NT2/D1 (cell line): Measurements from ENCODE around the gene SH3RF1.

Source experiments
- DNase-seq: peaks from one replicate; pipeline ENCODE4 v3.0.0-alpha.2; 2011; ENCODE audit warnings: low read depth, low spot score
- H3K27me3 ChIP-seq: 2 replicates; pipeline ENCODE4 v1.6.0; 2011; ENCODE audit warnings: mild to moderate bottlenecking; ENCODE audit not compliant: insufficient read length, insufficient read depth
- H3K36me3 ChIP-seq: 2 replicates; pipeline ENCODE4 v1.6.1; 2011; ENCODE audit warnings: mild to moderate bottlenecking, low read length, mixed read lengths; ENCODE audit not compliant: insufficient read depth, insufficient read length
- H3K4me1 ChIP-seq: 2 replicates; pipeline ENCODE4 v1.5.1; 2011; ENCODE audit not compliant: insufficient read depth, insufficient read length
- H3K4me3 ChIP-seq: 2 replicates; pipeline ENCODE4 v1.5.1; 2011; ENCODE audit warnings: low read depth; ENCODE audit not compliant: insufficient read length
- H3K9ac ChIP-seq: 2 replicates; pipeline ENCODE4 v1.6.0; 2011; ENCODE audit warnings: low read depth; ENCODE audit not compliant: insufficient read length
- H3K9me3 ChIP-seq: 2 replicates; pipeline ENCODE4 v1.5.1; 2011; ENCODE audit warnings: mild to moderate bottlenecking, low read length; ENCODE audit not compliant: insufficient read depth
- SUZ12 ChIP-seq: IDR thresholded peaks from 2 replicates; pipeline ENCODE4 v1.6.1; 2011; ENCODE audit not compliant: insufficient read length, insufficient read depth; ENCODE audit errors: extremely low read depth
- YY1 ChIP-seq: IDR thresholded peaks from 2 replicates; pipeline ENCODE4 v1.6.1; 2011; ENCODE audit not compliant: insufficient read length, insufficient read depth
- ZNF274 ChIP-seq: IDR thresholded peaks from 2 replicates; pipeline ENCODE4 v1.6.1; 2011; ENCODE audit warnings: mild to moderate bottlenecking, low read depth, low read length

The SH3RF1 gene

DNA sequence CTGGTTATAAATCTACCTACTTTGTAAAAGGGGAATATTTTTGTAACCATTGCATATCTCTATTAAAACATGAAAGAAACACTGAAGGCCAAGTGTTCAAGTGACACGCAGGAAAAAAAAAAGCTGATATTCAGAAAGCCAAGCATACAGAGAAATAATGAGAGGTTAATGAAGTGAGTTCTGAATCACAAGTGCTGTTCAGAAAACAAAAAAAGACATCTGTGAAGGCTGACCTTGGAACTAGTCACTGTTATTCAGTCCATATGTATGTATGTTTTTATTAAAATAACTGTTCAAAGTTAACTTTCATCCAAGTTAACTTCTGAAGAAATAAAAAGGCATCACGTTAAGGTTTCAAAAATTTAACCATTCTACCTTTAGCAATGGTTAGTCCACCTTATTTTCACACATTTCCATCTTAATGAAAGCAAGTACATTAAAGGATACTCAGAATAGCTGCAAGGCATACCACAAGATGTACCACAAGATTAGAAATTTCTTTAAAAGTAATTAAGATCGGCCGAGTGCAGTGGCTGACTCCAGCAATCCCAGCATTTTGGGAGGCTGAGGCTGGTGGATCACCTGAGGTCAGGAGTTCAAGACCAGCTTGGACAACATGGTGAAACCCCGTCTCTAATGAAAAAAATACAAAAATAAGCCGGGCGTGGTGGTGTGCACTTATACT is 31.4 kb downstream of the SH3RF1 start:
- TF ChIP-seq ZNF274, result no peak
- TF ChIP-seq SUZ12, result no peak
- no peak for TF ChIP-seq YY1
- Histone ChIP-seq H3K36me3 (no peaks in the 10 kb centered on the region), H3K4me3 (no peak overlapping the region), H3K9me3 (no peaks in the 10 kb centered on the region), H3K9ac (no peak overlapping the region), H3K4me1 (no peaks in the 10 kb centered on the region), H3K27me3 (no peaks in the 10 kb centered on the region)
- no peak for DNase-seq

DNA sequence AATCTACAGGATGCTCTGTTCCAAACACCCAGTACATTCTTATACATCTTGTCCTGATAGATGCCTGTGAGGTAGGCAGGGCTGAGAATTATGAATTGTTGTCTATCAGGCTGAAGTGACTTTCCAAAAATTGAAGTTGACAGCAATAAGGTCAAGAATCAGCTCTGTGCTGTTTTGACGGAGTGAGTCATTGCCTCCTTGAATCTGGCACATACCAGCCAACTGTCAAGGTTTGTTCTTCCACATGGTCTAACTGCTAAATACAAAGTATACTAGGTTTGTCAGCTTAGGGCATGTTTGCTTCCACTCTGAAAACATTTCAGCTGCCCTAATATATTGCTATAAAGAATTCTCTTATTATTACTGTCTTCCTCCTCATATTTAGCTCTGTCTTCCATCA is 32.3 kb downstream of the SH3RF1 start:
- no peak for DNase-seq
- H3K27me3 ChIP-seq, result no peaks in the 10 kb centered on the region
- H3K9me3 ChIP-seq, result no peaks in the 10 kb centered on the region
- no peak overlapping the region for H3K9ac ChIP-seq
- no peaks in the 10 kb centered on the region for H3K4me1 ChIP-seq
- TF ChIP-seq ZNF274 (no peak), SUZ12 (no peak), YY1 (no peak)
- H3K4me3 ChIP-seq, result no peak overlapping the region
- H3K36me3 ChIP-seq, result no peaks in the 10 kb centered on the region

DNA sequence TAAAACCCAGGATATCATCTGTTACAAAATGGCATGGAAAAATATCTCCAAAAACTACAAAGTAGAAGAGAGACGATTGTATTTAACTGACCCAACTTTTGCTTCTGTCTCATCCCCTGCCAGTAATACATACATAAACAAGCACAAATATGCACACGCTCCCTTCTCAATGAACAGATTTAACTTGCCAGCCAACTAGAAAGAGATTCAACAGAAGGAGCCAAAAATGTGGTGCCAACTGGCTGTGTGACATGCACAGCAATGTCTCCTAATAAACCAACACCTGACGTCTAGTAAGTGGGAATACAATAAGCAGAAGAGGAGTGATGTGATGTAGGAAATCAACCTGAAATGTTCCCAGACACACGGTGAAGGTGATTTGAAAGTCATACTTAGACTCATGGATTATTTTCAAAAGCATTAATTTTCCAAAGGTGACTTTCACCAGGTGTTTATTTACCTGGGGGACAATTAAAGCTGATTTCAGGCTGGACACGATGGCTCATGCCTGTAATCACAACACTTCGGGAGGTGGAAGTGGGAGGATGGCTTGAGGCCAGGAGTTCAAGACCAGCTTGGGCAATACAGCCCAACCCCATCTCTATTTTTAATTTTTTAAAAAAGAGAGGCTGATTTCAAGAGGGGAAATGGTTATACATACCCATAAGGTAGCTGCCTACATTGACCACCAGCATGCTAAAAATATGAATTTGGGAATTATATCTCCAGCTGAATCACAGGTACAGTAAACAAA is 33.7 kb downstream of the SH3RF1 start:
- no peak overlapping the region for H3K9ac ChIP-seq
- TF ChIP-seq YY1 (no peak), SUZ12 (no peak), ZNF274 (no peak)
- no peaks in the 10 kb centered on the region for H3K36me3 ChIP-seq
- H3K4me3 ChIP-seq, result no peak overlapping the region
- H3K4me1 ChIP-seq, result no peaks in the 10 kb centered on the region
- no peak for DNase-seq
- H3K27me3 ChIP-seq, result no peaks in the 10 kb centered on the region
- no peaks in the 10 kb centered on the region for H3K9me3 ChIP-seq

DNA sequence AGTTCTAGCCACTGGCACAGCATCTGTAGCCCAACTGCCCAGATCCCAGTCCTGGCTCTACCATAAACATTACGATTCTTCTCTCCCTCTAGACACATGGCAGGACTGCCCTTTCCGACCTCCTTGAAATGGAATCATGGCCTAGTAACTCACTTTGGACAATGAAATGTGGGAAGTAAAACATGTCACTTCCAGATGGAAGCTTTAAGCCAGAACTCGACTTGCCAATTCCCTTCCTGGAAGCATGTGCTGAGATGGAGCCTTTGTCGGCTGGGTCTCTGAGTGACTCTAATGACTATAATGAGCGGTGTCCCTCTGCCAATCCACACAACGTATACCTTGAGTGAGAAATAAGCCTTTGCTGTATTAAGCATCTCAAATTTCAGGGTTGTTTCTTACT is 34.7 kb downstream of the SH3RF1 start:
- H3K9ac ChIP-seq, result no peak overlapping the region
- no peak for DNase-seq
- no peaks in the 10 kb centered on the region for H3K27me3 ChIP-seq
- H3K4me3 ChIP-seq, result no peak overlapping the region
- H3K36me3 ChIP-seq, result no peaks in the 10 kb centered on the region
- TF ChIP-seq SUZ12 (no peak), YY1 (no peak), ZNF274 (no peak)
- H3K4me1 ChIP-seq, result no peaks in the 10 kb centered on the region
- no peaks in the 10 kb centered on the region for H3K9me3 ChIP-seq

DNA sequence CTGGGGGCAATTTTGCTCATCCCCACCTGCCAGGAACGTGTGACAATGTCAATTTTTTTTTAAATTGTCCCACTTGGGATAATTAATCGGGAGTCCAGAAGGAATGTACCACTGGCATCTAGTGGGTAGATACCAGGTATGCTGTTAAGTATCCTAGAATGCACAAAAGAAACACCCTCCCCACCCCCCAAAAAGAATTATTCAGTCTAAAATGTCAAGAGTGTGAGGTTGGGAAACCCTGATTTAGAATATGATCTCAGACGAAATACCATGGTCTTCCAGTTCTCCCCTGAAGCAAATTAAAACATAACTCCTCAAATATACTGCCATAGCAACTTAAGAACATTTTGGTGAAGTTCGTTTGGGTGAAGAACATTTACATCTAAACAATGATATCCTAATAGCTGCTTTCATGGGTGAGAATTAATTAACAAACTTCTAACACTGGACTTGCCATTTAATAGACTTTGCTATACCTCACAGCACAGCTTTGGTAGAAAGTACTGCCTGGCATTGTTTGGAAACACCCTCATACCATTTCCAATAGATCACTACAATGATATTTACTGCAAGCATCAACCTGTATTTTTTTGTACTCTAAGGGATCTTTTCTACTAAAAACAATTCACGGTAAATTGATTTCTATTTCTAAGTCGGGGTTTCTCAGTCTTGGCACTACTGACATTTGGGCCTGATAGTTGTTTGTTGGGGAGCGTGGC is 36.5 kb downstream of the SH3RF1 start:
- no peaks in the 10 kb centered on the region for H3K4me1 ChIP-seq
- H3K4me3 ChIP-seq, result no peak overlapping the region
- H3K27me3 ChIP-seq, result no peaks in the 10 kb centered on the region
- no peak overlapping the region for H3K9ac ChIP-seq
- no peak for DNase-seq
- no peaks in the 10 kb centered on the region for H3K36me3 ChIP-seq
- H3K9me3 ChIP-seq, result no peaks in the 10 kb centered on the region
- TF ChIP-seq ZNF274 (no peak), YY1 (no peak), SUZ12 (no peak)

DNA sequence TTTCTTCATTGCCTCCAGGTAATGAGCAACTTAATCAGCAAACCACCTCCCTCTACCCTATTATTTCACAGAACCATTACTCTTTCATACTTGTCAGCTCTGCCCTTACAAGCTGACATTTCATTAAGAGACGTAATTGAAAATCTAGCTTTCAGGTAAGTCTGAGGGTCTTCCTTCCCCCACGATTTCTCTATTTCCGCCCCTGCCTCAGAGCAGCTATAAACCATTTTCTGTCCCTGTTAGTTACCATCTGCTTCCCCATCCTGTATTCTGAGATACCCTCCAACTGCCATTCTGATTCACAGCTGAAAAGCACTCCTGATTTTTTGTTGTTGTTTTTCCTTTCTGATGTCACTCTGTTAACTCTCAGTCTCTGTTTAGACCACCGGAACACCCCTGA is 37.1 kb downstream of the SH3RF1 start:
- no peak for DNase-seq
- no peaks in the 10 kb centered on the region for H3K4me1 ChIP-seq

More for the DNA sequence above, 37.1 kb downstream of the SH3RF1 start:
- no peak for TF ChIP-seq YY1
- TF ChIP-seq SUZ12, result no peak
- TF ChIP-seq ZNF274, result no peak
- Histone ChIP-seq H3K9me3 (no peaks in the 10 kb centered on the region), H3K27me3 (no peaks in the 10 kb centered on the region), H3K9ac (no peak overlapping the region), H3K36me3 (no peaks in the 10 kb centered on the region), H3K4me3 (no peak overlapping the region)
